GM12864 (cell line): ENCODE results near the gene SEC22A.
A peak's percentile ranks its signal among the peaks of the same experiment; 100 is the strongest.

ENCODE experiments used
- DNase-seq: peaks from one replicate; pipeline ENCODE4 v3.0.0-alpha.2; 2011; ENCODE audit warnings: low read depth
- H3K4me3 ChIP-seq: 2 replicates; pipeline ENCODE4 v1.5.1; 2011; ENCODE audit warnings: mild to moderate bottlenecking, low read depth, low read length, control low read depth
- CTCF ChIP-seq: IDR thresholded peaks from 2 replicates; pipeline ENCODE4 v1.5.1; 2011; ENCODE audit warnings: low read depth, mild to moderate bottlenecking, moderate library complexity, low read length, control low read depth, inconsistent platforms; ENCODE audit errors: missing control alignments

SEC22A gene

GRCh38 chr3:123201557-123202427 is at the start of gene SEC22A:
SEC22A (plus strand) TSS chr3:123201943; CDS start chr3:123209218, 7,275 bp downstream.
- peak; percentile 91 for DNase-seq
- TF ChIP-seq CTCF = no peak
- peak within 1 kb of the TSS; percentile 88 for H3K4me3 ChIP-seq

- TF ChIP-seq CTCF = no peak
- DNase-seq = no peak
- no peak overlapping the region for H3K4me3 ChIP-seq
Observed at GRCh38 chr3:123152687-123153086, 49.1 kb upstream of the SEC22A start.

GRCh38 chr3:123153125-123154019 is 48.4 kb upstream of the SEC22A start:
- H3K4me3 ChIP-seq = no peak overlapping the region
- DNase-seq = no peak
- TF ChIP-seq CTCF = no peak

GRCh38 chr3:123154020-123154985 is 47.4 kb upstream of the SEC22A start:
- DNase-seq = no peak
- H3K4me3 ChIP-seq = no peak overlapping the region
- TF ChIP-seq CTCF = no peak

GRCh38 chr3:123155471-123156011 is 46.2 kb upstream of the SEC22A start:
- no peak overlapping the region for H3K4me3 ChIP-seq
- no peak for DNase-seq
- no peak for TF ChIP-seq CTCF
